KMS-11 (cell line): ENCODE data around the gene CEL.

Experiments used
- H2AFZ ChIP-seq: fragments of 200-600 bp; sonication (generic); 2 replicates; pipeline ENCODE4 v1.6.1; 2016; ENCODE audit warnings: antibody characterized with exemption, mixed run types, low read depth
- H3K27ac ChIP-seq: fragments of 200-600 bp; sonication (generic); 2 replicates; pipeline ENCODE4 v1.6.1; 2016; ENCODE audit warnings: mild to moderate bottlenecking, mixed run types
- H3K27me3 ChIP-seq: fragments of 200-600 bp; sonication (generic); 2 replicates; pipeline ENCODE4 v1.6.1; 2017; ENCODE audit warnings: mild to moderate bottlenecking, low read depth, mixed run types, moderate library complexity; ENCODE audit not compliant: insufficient read depth
- H3K36me3 ChIP-seq: fragments of 200-600 bp; sonication (generic); 2 replicates; pipeline ENCODE4 v1.6.1; 2017; ENCODE audit warnings: mild to moderate bottlenecking, mixed run types; ENCODE audit not compliant: insufficient read depth
- H3K4me1 ChIP-seq: fragments of 200-600 bp; sonication (generic); 2 replicates; pipeline ENCODE4 v1.6.1; 2016; ENCODE audit warnings: mild to moderate bottlenecking, low read depth, mixed run types; ENCODE audit not compliant: poor library complexity, severe bottlenecking
- H3K4me2 ChIP-seq: fragments of 200-600 bp; sonication (generic); 2 replicates; pipeline ENCODE4 v1.7.0; 2016; ENCODE audit warnings: mild to moderate bottlenecking, mixed run types
- H3K4me3 ChIP-seq: fragments of 200-600 bp; sonication (generic); IDR thresholded peaks from 2 replicates; pipeline ENCODE4 v1.6.1; 2017; ENCODE audit warnings: low read depth, low read length, mixed read lengths; ENCODE audit not compliant: insufficient read depth
- H3K79me2 ChIP-seq: fragments of 200-600 bp; sonication (generic); 2 replicates; pipeline ENCODE4 v1.6.1; 2016; ENCODE audit warnings: low read depth, mixed run types; ENCODE audit not compliant: insufficient read depth
- H3K9ac ChIP-seq: fragments of 200-600 bp; sonication (generic); 2 replicates; pipeline ENCODE4 v1.6.1; 2016; ENCODE audit warnings: mild to moderate bottlenecking, mixed run types
- H4K20me1 ChIP-seq: fragments of 200-600 bp; sonication (generic); 2 replicates; pipeline ENCODE4 v1.6.1; 2016; ENCODE audit warnings: mild to moderate bottlenecking, mixed run types; ENCODE audit not compliant: insufficient read depth
- TF ChIP-seq, protein P1 (sequence below): fragments of 200-600 bp; sonication (generic); conservative IDR thresholded peaks from 2 replicates; pipeline ENCODE4 v1.6.1; 2017; ENCODE audit warnings: low read depth, mild to moderate bottlenecking, antibody characterized with exemption, low read length, moderate library complexity, mixed read lengths

Gene CEL

DNA sequence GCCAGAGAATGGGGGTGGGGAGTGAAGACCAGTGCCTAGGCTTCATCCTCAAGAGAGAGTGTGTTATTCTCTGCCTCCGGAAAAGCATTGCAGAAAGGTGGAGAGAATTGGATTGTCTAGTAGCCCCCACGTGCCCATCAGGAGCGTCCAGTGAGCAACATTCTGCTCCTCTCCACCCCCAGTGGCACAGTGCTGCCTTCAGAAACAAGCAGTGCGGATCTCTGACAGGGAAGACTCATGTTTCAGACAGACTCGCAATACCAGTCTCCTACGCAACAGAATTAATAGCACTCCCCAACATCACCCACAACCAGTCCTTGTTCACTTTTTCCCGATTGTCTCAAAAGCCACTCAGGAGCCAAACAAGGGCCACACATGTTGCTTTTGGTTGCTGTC lies 14.9 kb upstream of the CEL start:
- H3K4me1 ChIP-seq, result peaks cover 12% of the 10 kb centered on the region
- no peaks in the 10 kb centered on the region for H3K79me2 ChIP-seq
- no peak overlapping the region for H3K27ac ChIP-seq
- H4K20me1 ChIP-seq, result no peaks in the 10 kb centered on the region
- no peak overlapping the region for H3K4me3 ChIP-seq
- no peaks in the 10 kb centered on the region for H3K36me3 ChIP-seq
- no peaks in the 10 kb centered on the region for H3K27me3 ChIP-seq
- H2AFZ ChIP-seq, result no peak overlapping the region
- no peak overlapping the region for H3K4me2 ChIP-seq
- TF ChIP-seq, protein P1, sequence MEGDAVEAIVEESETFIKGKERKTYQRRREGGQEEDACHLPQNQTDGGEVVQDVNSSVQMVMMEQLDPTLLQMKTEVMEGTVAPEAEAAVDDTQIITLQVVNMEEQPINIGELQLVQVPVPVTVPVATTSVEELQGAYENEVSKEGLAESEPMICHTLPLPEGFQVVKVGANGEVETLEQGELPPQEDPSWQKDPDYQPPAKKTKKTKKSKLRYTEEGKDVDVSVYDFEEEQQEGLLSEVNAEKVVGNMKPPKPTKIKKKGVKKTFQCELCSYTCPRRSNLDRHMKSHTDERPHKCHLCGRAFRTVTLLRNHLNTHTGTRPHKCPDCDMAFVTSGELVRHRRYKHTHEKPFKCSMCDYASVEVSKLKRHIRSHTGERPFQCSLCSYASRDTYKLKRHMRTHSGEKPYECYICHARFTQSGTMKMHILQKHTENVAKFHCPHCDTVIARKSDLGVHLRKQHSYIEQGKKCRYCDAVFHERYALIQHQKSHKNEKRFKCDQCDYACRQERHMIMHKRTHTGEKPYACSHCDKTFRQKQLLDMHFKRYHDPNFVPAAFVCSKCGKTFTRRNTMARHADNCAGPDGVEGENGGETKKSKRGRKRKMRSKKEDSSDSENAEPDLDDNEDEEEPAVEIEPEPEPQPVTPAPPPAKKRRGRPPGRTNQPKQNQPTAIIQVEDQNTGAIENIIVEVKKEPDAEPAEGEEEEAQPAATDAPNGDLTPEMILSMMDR, result no peak
- H3K9ac ChIP-seq, result no peak overlapping the region

DNA sequence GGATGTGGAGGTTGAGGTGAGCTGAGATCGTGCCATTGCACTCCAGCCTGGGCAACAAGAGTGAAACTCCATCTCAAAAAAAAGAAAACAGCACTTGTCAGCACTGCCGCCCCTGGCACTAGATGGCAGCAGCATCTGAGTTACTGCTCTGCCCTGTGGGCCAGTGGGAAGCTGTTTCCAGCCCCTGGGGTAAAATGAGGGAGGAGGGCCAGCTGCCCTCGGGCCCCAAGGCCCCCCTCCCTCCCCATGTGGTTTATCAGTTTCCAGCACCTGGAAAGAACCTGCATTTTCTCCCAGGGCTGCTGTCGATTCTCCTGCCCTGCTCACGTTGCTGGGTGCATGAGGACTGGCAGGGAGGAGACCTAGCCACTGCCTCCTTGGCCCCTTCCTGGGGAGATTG lies 13.2 kb upstream of the CEL start:
- Histone ChIP-seq H3K36me3 (no peaks in the 10 kb centered on the region), H3K4me3 (no peak overlapping the region), H3K4me1 (peaks cover 12% of the 10 kb centered on the region), H4K20me1 (no peaks in the 10 kb centered on the region), H3K27ac (no peak overlapping the region), H3K9ac (no peak overlapping the region), H2AFZ (no peak overlapping the region), H3K27me3 (no peaks in the 10 kb centered on the region), H3K79me2 (no peaks in the 10 kb centered on the region), H3K4me2 (no peak overlapping the region)
- TF ChIP-seq, protein P1, result 0 out of 2 replicates have a peak, but pooled peaks have one; percentile 40

DNA sequence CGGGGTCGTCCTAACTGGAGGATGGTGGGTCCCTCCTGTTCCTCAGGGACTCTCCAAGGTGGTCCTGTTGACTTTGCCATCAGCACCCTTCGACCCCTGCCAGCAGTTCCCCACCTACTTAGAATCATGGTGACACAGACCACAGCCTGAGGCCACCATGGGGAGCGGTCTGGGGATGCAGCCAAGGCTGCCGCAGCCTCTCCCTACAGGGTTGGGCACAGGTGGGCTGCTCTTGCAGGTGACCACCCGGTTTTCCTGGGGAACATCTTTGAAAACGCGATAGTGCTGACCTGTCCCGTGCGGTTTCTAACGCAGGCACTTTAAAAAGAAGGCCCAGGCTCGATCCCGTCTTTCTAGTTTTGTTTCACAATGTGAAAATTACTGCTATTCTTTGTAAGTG lies 12.7 kb upstream of the CEL start:
- Histone ChIP-seq H3K27ac (no peak overlapping the region), H3K4me2 (no peak overlapping the region), H3K79me2 (no peaks in the 10 kb centered on the region), H3K9ac (no peak overlapping the region), H4K20me1 (no peaks in the 10 kb centered on the region), H2AFZ (no peak overlapping the region), H3K36me3 (no peaks in the 10 kb centered on the region), H3K4me1 (peaks cover 12% of the 10 kb centered on the region), H3K27me3 (no peaks in the 10 kb centered on the region), H3K4me3 (no peak overlapping the region)
- TF ChIP-seq, protein P1, result no peak

DNA sequence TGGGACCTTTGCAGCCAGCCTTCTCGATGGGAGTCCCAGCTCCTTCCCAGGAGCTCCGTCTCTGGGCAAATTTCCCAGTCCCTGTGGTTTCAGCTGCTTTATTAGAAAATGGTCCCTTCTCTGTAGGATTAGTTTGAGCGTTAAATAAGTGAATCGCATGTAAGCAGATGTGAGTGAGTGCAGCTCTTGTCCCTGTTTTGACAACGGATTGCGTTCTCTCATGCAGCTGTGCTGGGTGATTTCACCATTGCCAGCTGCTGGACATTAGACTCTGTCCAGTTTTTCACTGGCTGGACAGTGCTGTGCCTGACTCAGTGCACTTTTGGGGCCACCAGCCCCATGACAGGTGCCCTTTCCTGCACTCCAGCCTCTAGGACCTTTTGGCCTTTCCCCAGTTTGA lies 11.6 kb upstream of the CEL start:
- H3K27me3 ChIP-seq, result no peaks in the 10 kb centered on the region
- H3K27ac ChIP-seq, result no peak overlapping the region
- no peak overlapping the region for H3K4me3 ChIP-seq
- peaks cover 12% of the 10 kb centered on the region for H3K4me1 ChIP-seq
- H3K79me2 ChIP-seq, result no peaks in the 10 kb centered on the region
- TF ChIP-seq, protein P1, result no peak
- no peaks in the 10 kb centered on the region for H3K36me3 ChIP-seq
- no peak overlapping the region for H3K4me2 ChIP-seq
- no peak overlapping the region for H3K9ac ChIP-seq
- H4K20me1 ChIP-seq, result no peaks in the 10 kb centered on the region
- no peak overlapping the region for H2AFZ ChIP-seq
